CD8-positive, alpha-beta memory T cell (primary cell): Measurements from ENCODE around the gene CHL1. TPM values are rescaled to one million over a fixed set of nuclear protein-coding genes. Genes with fewer than 3 reads are reported as not detected.

Experiments used
- CTCF ChIA-PET: fragments of 350-600 bp; sonication (Branson Sonifier 250); formaldehyde crosslinking; loops from one replicate; lab custom pipeline; 2021; ENCODE audit warnings: antibody characterized with exemption; lab: Charles Lee
- POLR2A ChIA-PET: fragments of 350-600 bp; sonication (Branson Sonifier 250); formaldehyde crosslinking; loops from one replicate; lab custom pipeline; 2021; ENCODE audit warnings: antibody characterized with exemption; lab: Charles Lee
- DNase-seq, 5 donors: peaks; one replicate each; pipeline versions ENCODE4 v3.0.0 to v3.0.0-alpha.2; 2020 to 2022; ENCODE audit warnings: mixed read lengths in 1 of 5
- H3K27ac ChIP-seq: one replicate; pipeline ENCODE4 v1.7.0; 2013; ENCODE audit warnings: low read depth, mild to moderate bottlenecking, low read length, moderate library complexity
- H3K27me3 ChIP-seq: 2 replicates; pipeline ENCODE4 v1.7.0; 2013; ENCODE audit warnings: low read length, mild to moderate bottlenecking; ENCODE audit not compliant: insufficient read depth, poor library complexity, severe bottlenecking
- H3K36me3 ChIP-seq: 2 replicates; pipeline ENCODE4 v1.7.0; 2013; ENCODE audit warnings: mild to moderate bottlenecking, low read length, moderate library complexity; ENCODE audit not compliant: insufficient read depth
- H3K4me1 ChIP-seq: 2 replicates; pipeline ENCODE4 v1.7.0; 2013; ENCODE audit warnings: mild to moderate bottlenecking, low read length, moderate library complexity; ENCODE audit not compliant: insufficient read depth
- H3K4me3 ChIP-seq: 2 replicates; pipeline ENCODE4 v1.7.0; 2013; ENCODE audit warnings: mild to moderate bottlenecking, low read length
- H3K9me3 ChIP-seq: 2 replicates; pipeline ENCODE4 v1.7.0; 2013; ENCODE audit warnings: mild to moderate bottlenecking, low read length
- H3K27ac Mint-ChIP-seq, 8 donors: one replicate each; pipeline ENCODE4 v1.8.0; 2020 to 2021; ENCODE audit warnings: mixed read lengths in 8 of 8, mild to moderate bottlenecking in 6 of 8, inconsistent platforms in 3 of 8, moderate library complexity in 3 of 8
- H3K27me3 Mint-ChIP-seq, 2 donors: one replicate each; pipeline ENCODE4 v1.8.0; 2020 to 2021; ENCODE audit warnings: mixed read lengths in 2 of 2, mild to moderate bottlenecking in 1 of 2, moderate library complexity in 1 of 2
- H3K36me3 Mint-ChIP-seq, 3 donors: one replicate each; pipeline ENCODE4 v1.8.0; 2020 to 2021; ENCODE audit warnings: mixed read lengths in 3 of 3, inconsistent platforms in 1 of 3, mild to moderate bottlenecking in 1 of 3
- H3K4me1 Mint-ChIP-seq, 3 donors: one replicate each; pipeline ENCODE4 v1.8.0; 2020 to 2021; ENCODE audit warnings: mixed read lengths in 3 of 3, inconsistent platforms in 1 of 3, mild to moderate bottlenecking in 1 of 3
- H3K4me3 Mint-ChIP-seq, 7 donors: one replicate each; pipeline ENCODE4 v1.8.0; 2020 to 2021; ENCODE audit warnings: mixed read lengths in 7 of 7, mild to moderate bottlenecking in 6 of 7, moderate library complexity in 4 of 7, inconsistent platforms in 2 of 7
- H3K9me3 Mint-ChIP-seq, 5 donors: one replicate each; pipeline ENCODE4 v1.8.0; 2020 to 2022; ENCODE audit warnings: mixed read lengths in 5 of 5, mild to moderate bottlenecking in 3 of 5, moderate library complexity in 2 of 5, inconsistent platforms in 1 of 5
- polyA plus RNA-seq: library from polyadenylated mRNA; unstranded; fragments of 300-500 nt; fragmentation: Illumina TruSeq; gene quantifications from one replicate; pipeline ENCODE4 v1.2.3, GENCODE V29; 2021
- total RNA-seq, 2 experiments: library from RNA; stranded (reverse); gene quantifications; one replicate each; pipeline ENCODE4 v1.2.3, GENCODE V29; 2021

CHL1 gene
- total and polyA plus RNA-seq, 3 experiments from 2014 or later, result not detected

GRCh38 chr3:335240-335639 lies 138.7 kb downstream of the CHL1 start:
- no peaks in the 10 kb centered on the region for H3K4me1 ChIP-seq
- no peaks in the 10 kb centered on the region for H3K9me3 ChIP-seq
- DNase-seq, result no peak
- H3K4me3 Mint-ChIP-seq, result no peak overlapping the region
- no peak overlapping the region for H3K27ac Mint-ChIP-seq
- H3K36me3 Mint-ChIP-seq, result no peaks in the 10 kb centered on the region
- no peak overlapping the region for H3K27ac ChIP-seq
- no peaks in the 10 kb centered on the region for H3K27me3 Mint-ChIP-seq
- no peak overlapping the region for H3K4me3 ChIP-seq
- CTCF ChIA-PET, result no interaction called here
- no peaks in the 10 kb centered on the region for H3K27me3 ChIP-seq
- H3K9me3 Mint-ChIP-seq, result peaks cover 0 to 9% (median 2%) of the 10 kb centered on the region in 5 donors
- H3K4me1 Mint-ChIP-seq, result no peaks in the 10 kb centered on the region
- POLR2A ChIA-PET, result no interaction called here
- H3K36me3 ChIP-seq, result no peaks in the 10 kb centered on the region

GRCh38 chr3:339351-339750 lies 142.8 kb downstream of the CHL1 start:
- DNase-seq, result no peak
- Histone ChIP-seq H3K27me3 (no peaks in the 10 kb centered on the region), H3K4me3 (no peak overlapping the region), H3K4me1 (no peaks in the 10 kb centered on the region), H3K36me3 (no peaks in the 10 kb centered on the region), H3K9me3 (no peaks in the 10 kb centered on the region), H3K27ac (no peak overlapping the region)
- H3K27ac Mint-ChIP-seq, result no peak overlapping the region
- no peaks in the 10 kb centered on the region for H3K36me3 Mint-ChIP-seq
- no peaks in the 10 kb centered on the region for H3K27me3 Mint-ChIP-seq
- no peaks in the 10 kb centered on the region for H3K4me1 Mint-ChIP-seq
- POLR2A ChIA-PET, result no interaction called here
- CTCF ChIA-PET, result no interaction called here
- no peak overlapping the region for H3K4me3 Mint-ChIP-seq
- peaks cover 0 to 10% (median 2%) of the 10 kb centered on the region in 5 donors for H3K9me3 Mint-ChIP-seq

GRCh38 chr3:341998-342397 lies 145.4 kb downstream of the CHL1 start:
- H3K27ac ChIP-seq, result no peak overlapping the region
- H3K9me3 ChIP-seq, result no peaks in the 10 kb centered on the region
- ChIA-PET CTCF (no interaction called here), POLR2A (no interaction called here)
- Mint-ChIP-seq H3K36me3 (no peaks in the 10 kb centered on the region), H3K27ac (no peak overlapping the region), H3K27me3 (no peaks in the 10 kb centered on the region), H3K4me3 (no peak overlapping the region), H3K4me1 (no peaks in the 10 kb centered on the region), H3K9me3 (peaks cover 0 to 6% (median 2%) of the 10 kb centered on the region in 5 donors)
- H3K4me1 ChIP-seq, result no peaks in the 10 kb centered on the region
- no peak for DNase-seq
- no peaks in the 10 kb centered on the region for H3K27me3 ChIP-seq
- no peaks in the 10 kb centered on the region for H3K36me3 ChIP-seq
- no peak overlapping the region for H3K4me3 ChIP-seq

GRCh38 chr3:346186-346585 lies 149.6 kb downstream of the CHL1 start:
- DNase-seq, result no peak
- Histone ChIP-seq H3K4me3 (no peak overlapping the region), H3K27ac (no peak overlapping the region), H3K9me3 (no peaks in the 10 kb centered on the region), H3K4me1 (no peaks in the 10 kb centered on the region), H3K27me3 (no peaks in the 10 kb centered on the region), H3K36me3 (no peaks in the 10 kb centered on the region)
- Mint-ChIP-seq H3K4me1 (no peaks in the 10 kb centered on the region), H3K4me3 (no peak overlapping the region), H3K27ac (no peak overlapping the region), H3K9me3 (peaks cover 0 to 6% (median 0%) of the 10 kb centered on the region in 5 donors), H3K27me3 (no peaks in the 10 kb centered on the region), H3K36me3 (no peaks in the 10 kb centered on the region)
- POLR2A ChIA-PET, result no interaction called here
- CTCF ChIA-PET, result no interaction called here

- no peaks in the 10 kb centered on the region for H3K27me3 Mint-ChIP-seq
- H3K27ac Mint-ChIP-seq, result no peak overlapping the region
- no peaks in the 10 kb centered on the region for H3K36me3 Mint-ChIP-seq
- no peaks in the 10 kb centered on the region for H3K9me3 ChIP-seq
- H3K36me3 ChIP-seq, result no peaks in the 10 kb centered on the region
- H3K4me1 Mint-ChIP-seq, result no peaks in the 10 kb centered on the region
- no peaks in the 10 kb centered on the region for H3K4me1 ChIP-seq
- H3K27ac ChIP-seq, result no peak overlapping the region
- peaks cover 0 to 6% (median 2%) of the 10 kb centered on the region in 5 donors for H3K9me3 Mint-ChIP-seq
- no peak overlapping the region for H3K4me3 Mint-ChIP-seq
- H3K27me3 ChIP-seq, result no peaks in the 10 kb centered on the region
- CTCF ChIA-PET, result no interaction called here
- no peak overlapping the region for H3K4me3 ChIP-seq
- POLR2A ChIA-PET, result no interaction called here
- DNase-seq, result no peak
These were observed 151.0 kb downstream of the CHL1 start for GRCh38 chr3:347581-347980.

- no peaks in the 10 kb centered on the region for H3K4me1 ChIP-seq
- ChIA-PET POLR2A (no interaction called here), CTCF (no interaction called here)
- no peak overlapping the region for H3K27ac Mint-ChIP-seq
- peaks cover 0 to 4% (median 0%) of the 10 kb centered on the region in 5 donors for H3K9me3 Mint-ChIP-seq
- no peaks in the 10 kb centered on the region for H3K36me3 ChIP-seq
- no peak overlapping the region for H3K27ac ChIP-seq
- no peaks in the 10 kb centered on the region for H3K9me3 ChIP-seq
- no peaks in the 10 kb centered on the region for H3K36me3 Mint-ChIP-seq
- no peaks in the 10 kb centered on the region for H3K4me1 Mint-ChIP-seq
- H3K4me3 ChIP-seq, result no peak overlapping the region
- DNase-seq, result no peak
- H3K4me3 Mint-ChIP-seq, result no peak overlapping the region
- H3K27me3 ChIP-seq, result no peaks in the 10 kb centered on the region
- no peaks in the 10 kb centered on the region for H3K27me3 Mint-ChIP-seq
These were observed 154.4 kb downstream of the CHL1 start for GRCh38 chr3:350871-351371.

GRCh38 chr3:352599-352998 lies 156.0 kb downstream of the CHL1 start:
- Histone ChIP-seq H3K4me3 (no peak overlapping the region), H3K27me3 (no peaks in the 10 kb centered on the region), H3K9me3 (no peaks in the 10 kb centered on the region), H3K4me1 (no peaks in the 10 kb centered on the region), H3K36me3 (no peaks in the 10 kb centered on the region), H3K27ac (no peak overlapping the region)
- POLR2A ChIA-PET, result no interaction called here
- H3K4me3 Mint-ChIP-seq, result no peak overlapping the region
- no peak for DNase-seq
- CTCF ChIA-PET, result no interaction called here
- H3K27ac Mint-ChIP-seq, result no peak overlapping the region
- no peaks in the 10 kb centered on the region for H3K36me3 Mint-ChIP-seq
- no peaks in the 10 kb centered on the region for H3K27me3 Mint-ChIP-seq
- H3K9me3 Mint-ChIP-seq, result peaks cover 0 to 7% (median 4%) of the 10 kb centered on the region in 5 donors
- H3K4me1 Mint-ChIP-seq, result no peaks in the 10 kb centered on the region

- Histone ChIP-seq H3K27me3 (no peaks in the 10 kb centered on the region), H3K4me1 (no peaks in the 10 kb centered on the region), H3K27ac (no peak overlapping the region), H3K36me3 (no peaks in the 10 kb centered on the region), H3K4me3 (no peak overlapping the region), H3K9me3 (no peaks in the 10 kb centered on the region)
- Mint-ChIP-seq H3K27me3 (no peaks in the 10 kb centered on the region), H3K4me3 (no peak overlapping the region), H3K4me1 (no peaks in the 10 kb centered on the region), H3K27ac (no peak overlapping the region), H3K36me3 (no peaks in the 10 kb centered on the region), H3K9me3 (peaks cover 0 to 7% (median 4%) of the 10 kb centered on the region in 5 donors)
- DNase-seq, result no peak
- POLR2A ChIA-PET, result no interaction called here
- CTCF ChIA-PET, result no interaction called here
These were observed 156.7 kb downstream of the CHL1 start for GRCh38 chr3:353191-353739.
